Stomach (tissue), 4 donors: Measurements from ENCODE around the gene STRA6.

ENCODE experiments used
- POLR2A ChIP-seq, 4 donors: fragments of 450-650 bp; IDR thresholded peaks; one replicate each; pipeline ENCODE4 v1.6.1; 2016; ENCODE audit warnings: antibody characterized with exemption in 4 of 4, control low read depth in 2 of 4, mild to moderate bottlenecking in 1 of 4, moderate library complexity in 1 of 4
- POLR2AphosphoS5 ChIP-seq, 3 donors: sonication (generic); formaldehyde crosslinking; IDR thresholded peaks; one replicate each; pipeline ENCODE4 v1.6.1; 2016; ENCODE audit warnings: antibody characterized with exemption in 3 of 3

GRCh38 chr15:74174958-74175253 lies 27.7 kb downstream of the STRA6 start:
- TF ChIP-seq POLR2A (IDR thresholded peaks at IDR 0.05) (no peak), POLR2AphosphoS5 (IDR thresholded peaks at IDR 0.05) (no peak)
